Keratinocyte (primary cell): Measurements from ENCODE around the gene HTR5A. TPM values are rescaled to one million over a fixed set of nuclear protein-coding genes. Genes with fewer than 3 reads are reported as not detected.

Experiments
- DNase-seq: peaks from one replicate; pipeline ENCODE4 v3.0.0-alpha.2; 2011; ENCODE audit warnings: low read depth, missing footprints, low spot score
- FAIRE-seq: peaks from 2 replicates; lab custom pipeline; 2011; peaks lifted over from hg19 to GRCh38; lab: Jason Lieb, UNC
- H2AFZ ChIP-seq: 2 replicates; pipeline ENCODE4 v1.6.0; 2012; ENCODE audit warnings: low read length, control low read depth, inconsistent platforms; ENCODE audit not compliant: control insufficient read depth
- H3K27ac ChIP-seq: 2 replicates; pipeline ENCODE4 v1.5.1; 2011; ENCODE audit warnings: low read length; ENCODE audit not compliant: control insufficient read depth, insufficient read depth
- H3K27me3 ChIP-seq: 3 replicates; pipeline ENCODE4 v1.6.0; 2011; ENCODE audit warnings: low read length; ENCODE audit not compliant: control insufficient read depth, insufficient read depth; ENCODE audit errors: extremely low read depth
- H3K36me3 ChIP-seq, 2 experiments: 2 replicates in 1 of 2; 3 replicates in 1 of 2; pipeline ENCODE4 v1.5.1; 2011; ENCODE audit warnings: low read length in 2 of 2, mild to moderate bottlenecking in 1 of 2; ENCODE audit not compliant: control insufficient read depth in 2 of 2, insufficient read depth in 2 of 2; ENCODE audit errors: extremely low read depth in 1 of 2
- H3K4me1 ChIP-seq: 3 replicates; pipeline ENCODE4 v1.5.1; 2011; ENCODE audit warnings: low read length; ENCODE audit not compliant: control insufficient read depth, insufficient read depth; ENCODE audit errors: extremely low read depth
- H3K4me2 ChIP-seq: 3 replicates; pipeline ENCODE4 v1.6.0; 2011; ENCODE audit warnings: low read depth, low read length; ENCODE audit not compliant: control insufficient read depth, insufficient read depth; ENCODE audit errors: extremely low read depth
- H3K4me3 ChIP-seq, 3 experiments: fragments of 200-600 bp in 1 of 3; sonication (generic) in 1 of 3; 2 replicates in 2 of 3; 3 replicates in 1 of 3; pipeline ENCODE4 v1.5.1; 2011 to 2016; ENCODE audit warnings: low read length in 3 of 3, mild to moderate bottlenecking in 3 of 3, control low read depth in 2 of 3, inconsistent platforms in 1 of 3, low read depth in 1 of 3, mixed read lengths in 1 of 3, mixed run types in 1 of 3, moderate library complexity in 1 of 3; ENCODE audit not compliant: control insufficient read depth in 2 of 3, insufficient read depth in 2 of 3; ENCODE audit errors: extremely low read depth in 1 of 3
- H3K79me2 ChIP-seq: 2 replicates; pipeline ENCODE4 v1.6.0; 2012; ENCODE audit warnings: low read length; ENCODE audit not compliant: control insufficient read depth, insufficient read depth
- H3K9ac ChIP-seq: 3 replicates; pipeline ENCODE4 v1.6.0; 2011; ENCODE audit warnings: low read length; ENCODE audit not compliant: control insufficient read depth, insufficient read depth; ENCODE audit errors: extremely low read depth
- H3K9me1 ChIP-seq: 3 replicates; pipeline ENCODE4 v1.6.0; 2011; ENCODE audit warnings: low read length; ENCODE audit not compliant: control insufficient read depth, insufficient read depth; ENCODE audit errors: extremely low read depth
- H3K9me3 ChIP-seq: 2 replicates; pipeline ENCODE4 v1.5.1; 2012; ENCODE audit warnings: low read depth, low read length; ENCODE audit not compliant: control insufficient read depth
- H4K20me1 ChIP-seq: 3 replicates; pipeline ENCODE4 v1.6.0; 2011; ENCODE audit warnings: low read length; ENCODE audit not compliant: control insufficient read depth, insufficient read depth; ENCODE audit errors: extremely low read depth
- EZH2 ChIP-seq: IDR thresholded peaks from one replicate; pipeline ENCODE4 v1.6.1; 2012; ENCODE audit warnings: inconsistent platforms, mild to moderate bottlenecking, low read length, moderate library complexity
- dilution Hi-C: fragments of 300-500 bp; cut with MboI; formaldehyde crosslinking; loops from one replicate; pipeline ENCODE4 v1.7.0; 2020; ENCODE audit warnings: low sequenced_read_pairs; ENCODE audit not compliant: extremely low pct_ligation_motif_present
- polyA plus RNA-seq, 5 experiments: library from polyadenylated mRNA; depleted of rRNA in 3 of 5; stranded (reverse) in 3 of 5; stranded (forward) in 1 of 5; unstranded in 1 of 5; fragments of >200 nt; gene quantifications; 1 replicate in 1 of 5; 2 replicates in 3 of 5; 3 replicates in 1 of 5; pipeline versions ENCODE4 v1.2.1 to v1.2.3, GENCODE V29; 2011 to 2012; ENCODE audit warnings: missing spikeins in 2 of 5, low read depth in 1 of 5, low replicate concordance in 1 of 5
- TF ChIP-seq, protein P1 (sequence below), 3 experiments: IDR thresholded peaks in 1 of 3; conservative IDR thresholded peaks in 1 of 3; optimal IDR thresholded peaks in 1 of 3; 2 replicates in 2 of 3; 3 replicates in 1 of 3; pipeline versions ENCODE3 to v1.5.1; 2011; ENCODE audit warnings: low read length in 3 of 3, mild to moderate bottlenecking in 3 of 3, moderate library complexity in 2 of 3, control low read depth in 1 of 3, inconsistent platforms in 1 of 3; ENCODE audit not compliant: insufficient read depth in 2 of 3; ENCODE audit errors: extremely low read depth in 1 of 3

Gene HTR5A
- polyA plus RNA-seq, 1 donor (not counting 4 experiments of a cell fraction or from before 2014, with no cell fraction given): not detected

DNA sequence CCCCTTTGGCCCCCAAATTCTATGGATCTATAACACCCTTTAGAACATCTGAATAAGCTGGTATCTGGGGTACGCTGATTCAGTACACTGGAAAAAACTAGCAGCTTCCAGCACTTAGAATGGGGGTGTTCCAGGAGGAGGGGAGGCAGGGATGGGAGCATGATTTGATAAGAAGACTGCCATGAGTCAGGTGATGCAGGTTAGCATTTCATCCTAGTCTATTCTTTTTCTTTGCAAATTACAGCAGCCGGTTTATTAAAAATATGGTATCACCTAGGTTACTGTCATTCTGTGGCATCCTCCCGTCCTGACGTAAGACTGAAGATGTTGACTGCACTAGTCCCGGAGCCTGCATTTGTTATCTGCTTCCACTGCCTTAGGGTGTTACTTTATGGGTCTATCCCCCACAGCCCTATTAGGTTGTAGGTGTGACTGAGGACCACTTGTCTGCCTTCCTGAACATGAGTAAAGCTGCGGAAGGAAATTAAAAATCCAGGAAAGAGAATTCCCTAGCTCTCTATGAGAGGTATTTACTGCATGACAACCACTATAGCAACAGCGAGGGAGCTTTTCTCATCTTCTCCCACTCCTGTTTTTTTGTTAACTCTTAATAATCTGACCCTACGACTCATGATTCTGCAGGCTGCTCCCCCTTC is 1.9 kb downstream of the HTR5A start:
- no peaks in the 10 kb centered on the region for H3K4me1 ChIP-seq
- FAIRE-seq: no peak
- dilution Hi-C loops: no loop called here

DNA sequence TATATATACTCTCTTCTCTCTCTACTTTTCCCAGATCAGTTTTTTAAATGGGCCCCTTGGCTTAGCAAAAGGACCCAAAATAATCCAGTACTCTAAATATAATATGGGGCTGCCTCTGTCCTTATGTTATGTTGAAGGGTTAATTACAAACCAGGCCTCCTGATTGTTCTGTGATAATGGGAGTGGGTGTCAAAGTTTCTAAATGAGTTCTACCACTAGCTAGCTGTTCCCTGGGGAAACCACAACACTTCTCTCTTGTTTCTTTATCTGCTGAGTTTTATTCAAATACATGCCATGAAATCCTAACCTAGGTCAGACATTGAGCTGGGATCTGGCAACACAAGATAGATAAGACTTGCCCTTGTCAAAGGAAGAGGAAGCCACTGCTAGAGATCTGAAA is 3.8 kb downstream of the HTR5A start:
- Histone ChIP-seq H3K27ac (no peak overlapping the region), H3K9ac (no peak overlapping the region), H3K4me3 (no peak overlapping the region), H3K79me2 (no peaks in the 10 kb centered on the region), H3K9me1 (no peaks in the 10 kb centered on the region), H4K20me1 (no peaks in the 10 kb centered on the region), H3K36me3 (no peaks in the 10 kb centered on the region), H2AFZ (no peak overlapping the region), H3K27me3 (no peaks in the 10 kb centered on the region), H3K4me2 (no peak overlapping the region), H3K9me3 (peaks cover 5% of the 10 kb centered on the region), H3K4me1 (no peaks in the 10 kb centered on the region)
- FAIRE-seq (no peak), DNase-seq (no peak)
- TF ChIP-seq, protein P1, sequence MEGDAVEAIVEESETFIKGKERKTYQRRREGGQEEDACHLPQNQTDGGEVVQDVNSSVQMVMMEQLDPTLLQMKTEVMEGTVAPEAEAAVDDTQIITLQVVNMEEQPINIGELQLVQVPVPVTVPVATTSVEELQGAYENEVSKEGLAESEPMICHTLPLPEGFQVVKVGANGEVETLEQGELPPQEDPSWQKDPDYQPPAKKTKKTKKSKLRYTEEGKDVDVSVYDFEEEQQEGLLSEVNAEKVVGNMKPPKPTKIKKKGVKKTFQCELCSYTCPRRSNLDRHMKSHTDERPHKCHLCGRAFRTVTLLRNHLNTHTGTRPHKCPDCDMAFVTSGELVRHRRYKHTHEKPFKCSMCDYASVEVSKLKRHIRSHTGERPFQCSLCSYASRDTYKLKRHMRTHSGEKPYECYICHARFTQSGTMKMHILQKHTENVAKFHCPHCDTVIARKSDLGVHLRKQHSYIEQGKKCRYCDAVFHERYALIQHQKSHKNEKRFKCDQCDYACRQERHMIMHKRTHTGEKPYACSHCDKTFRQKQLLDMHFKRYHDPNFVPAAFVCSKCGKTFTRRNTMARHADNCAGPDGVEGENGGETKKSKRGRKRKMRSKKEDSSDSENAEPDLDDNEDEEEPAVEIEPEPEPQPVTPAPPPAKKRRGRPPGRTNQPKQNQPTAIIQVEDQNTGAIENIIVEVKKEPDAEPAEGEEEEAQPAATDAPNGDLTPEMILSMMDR (optimal IDR thresholded peaks at IDR 0.05 in 1 of 3, IDR thresholded peaks at IDR 0.05 in 1 of 3, conservative IDR thresholded peaks at IDR 0.05 in 1 of 3; ENCODE audit: extremely low read depth in 1 of 3, insufficient read depth in 2 of 3, low read length in 3 of 3): no peak
- no peak for TF ChIP-seq EZH2
- dilution Hi-C loops: no loop called here

More for the DNA sequence above, 1.9 kb downstream of the HTR5A start:
- H3K27me3 ChIP-seq: no peaks in the 10 kb centered on the region
- no peak overlapping the region for H3K4me2 ChIP-seq
- TF ChIP-seq, protein P1 (optimal IDR thresholded peaks at IDR 0.05 in 1 of 3, IDR thresholded peaks at IDR 0.05 in 1 of 3, conservative IDR thresholded peaks at IDR 0.05 in 1 of 3; ENCODE audit: extremely low read depth in 1 of 3, insufficient read depth in 2 of 3, low read length in 3 of 3): no peak
- no peak for TF ChIP-seq EZH2
- no peak overlapping the region for H2AFZ ChIP-seq
- H3K4me3 ChIP-seq: no peak overlapping the region
- no peaks in the 10 kb centered on the region for H3K9me1 ChIP-seq
- H3K9ac ChIP-seq: no peak overlapping the region
- H4K20me1 ChIP-seq: no peaks in the 10 kb centered on the region
- H3K27ac ChIP-seq: no peak overlapping the region
- no peak for DNase-seq
- H3K9me3 ChIP-seq: peaks cover 5% of the 10 kb centered on the region
- no peaks in the 10 kb centered on the region for H3K79me2 ChIP-seq
- H3K36me3 ChIP-seq: no peaks in the 10 kb centered on the region
